Keratinocyte (primary cell): Measurements from ENCODE around the gene CSN1S1. TPM values are rescaled to one million over a fixed set of nuclear protein-coding genes. Genes with fewer than 3 reads are reported as not detected.

Source experiments
- DNase-seq: peaks from one replicate; pipeline ENCODE4 v3.0.0-alpha.2; 2011; ENCODE audit warnings: low read depth, missing footprints, low spot score
- FAIRE-seq: peaks from 2 replicates; lab custom pipeline; 2011; peaks lifted over from hg19 to GRCh38; lab: Jason Lieb, UNC
- H2AFZ ChIP-seq: 2 replicates; pipeline ENCODE4 v1.6.0; 2012; ENCODE audit warnings: low read length, control low read depth, inconsistent platforms; ENCODE audit not compliant: control insufficient read depth
- H3K27ac ChIP-seq: 2 replicates; pipeline ENCODE4 v1.5.1; 2011; ENCODE audit warnings: low read length; ENCODE audit not compliant: control insufficient read depth, insufficient read depth
- H3K27me3 ChIP-seq: 3 replicates; pipeline ENCODE4 v1.6.0; 2011; ENCODE audit warnings: low read length; ENCODE audit not compliant: control insufficient read depth, insufficient read depth; ENCODE audit errors: extremely low read depth
- H3K36me3 ChIP-seq, 2 experiments: 2 replicates in 1 of 2; 3 replicates in 1 of 2; pipeline ENCODE4 v1.5.1; 2011; ENCODE audit warnings: low read length in 2 of 2, mild to moderate bottlenecking in 1 of 2; ENCODE audit not compliant: control insufficient read depth in 2 of 2, insufficient read depth in 2 of 2; ENCODE audit errors: extremely low read depth in 1 of 2
- H3K4me1 ChIP-seq: 3 replicates; pipeline ENCODE4 v1.5.1; 2011; ENCODE audit warnings: low read length; ENCODE audit not compliant: control insufficient read depth, insufficient read depth; ENCODE audit errors: extremely low read depth
- H3K4me2 ChIP-seq: 3 replicates; pipeline ENCODE4 v1.6.0; 2011; ENCODE audit warnings: low read depth, low read length; ENCODE audit not compliant: control insufficient read depth, insufficient read depth; ENCODE audit errors: extremely low read depth
- H3K4me3 ChIP-seq, 3 experiments: fragments of 200-600 bp in 1 of 3; sonication (generic) in 1 of 3; 2 replicates in 2 of 3; 3 replicates in 1 of 3; pipeline ENCODE4 v1.5.1; 2011 to 2016; ENCODE audit warnings: low read length in 3 of 3, mild to moderate bottlenecking in 3 of 3, control low read depth in 2 of 3, inconsistent platforms in 1 of 3, low read depth in 1 of 3, mixed read lengths in 1 of 3, mixed run types in 1 of 3, moderate library complexity in 1 of 3; ENCODE audit not compliant: control insufficient read depth in 2 of 3, insufficient read depth in 2 of 3; ENCODE audit errors: extremely low read depth in 1 of 3
- H3K79me2 ChIP-seq: 2 replicates; pipeline ENCODE4 v1.6.0; 2012; ENCODE audit warnings: low read length; ENCODE audit not compliant: control insufficient read depth, insufficient read depth
- H3K9ac ChIP-seq: 3 replicates; pipeline ENCODE4 v1.6.0; 2011; ENCODE audit warnings: low read length; ENCODE audit not compliant: control insufficient read depth, insufficient read depth; ENCODE audit errors: extremely low read depth
- H3K9me1 ChIP-seq: 3 replicates; pipeline ENCODE4 v1.6.0; 2011; ENCODE audit warnings: low read length; ENCODE audit not compliant: control insufficient read depth, insufficient read depth; ENCODE audit errors: extremely low read depth
- H3K9me3 ChIP-seq: 2 replicates; pipeline ENCODE4 v1.5.1; 2012; ENCODE audit warnings: low read depth, low read length; ENCODE audit not compliant: control insufficient read depth
- H4K20me1 ChIP-seq: 3 replicates; pipeline ENCODE4 v1.6.0; 2011; ENCODE audit warnings: low read length; ENCODE audit not compliant: control insufficient read depth, insufficient read depth; ENCODE audit errors: extremely low read depth
- EZH2 ChIP-seq: IDR thresholded peaks from one replicate; pipeline ENCODE4 v1.6.1; 2012; ENCODE audit warnings: inconsistent platforms, mild to moderate bottlenecking, low read length, moderate library complexity
- dilution Hi-C: fragments of 300-500 bp; cut with MboI; formaldehyde crosslinking; loops from one replicate; pipeline ENCODE4 v1.7.0; 2020; ENCODE audit warnings: low sequenced_read_pairs; ENCODE audit not compliant: extremely low pct_ligation_motif_present
- polyA plus RNA-seq, 5 experiments: library from polyadenylated mRNA; depleted of rRNA in 3 of 5; stranded (reverse) in 3 of 5; stranded (forward) in 1 of 5; unstranded in 1 of 5; fragments of >200 nt; gene quantifications; 1 replicate in 1 of 5; 2 replicates in 3 of 5; 3 replicates in 1 of 5; pipeline versions ENCODE4 v1.2.1 to v1.2.3, GENCODE V29; 2011 to 2012; ENCODE audit warnings: missing spikeins in 2 of 5, low read depth in 1 of 5, low replicate concordance in 1 of 5
- TF ChIP-seq, protein P1 (sequence below), 3 experiments: IDR thresholded peaks in 1 of 3; conservative IDR thresholded peaks in 1 of 3; optimal IDR thresholded peaks in 1 of 3; 2 replicates in 2 of 3; 3 replicates in 1 of 3; pipeline versions ENCODE3 to v1.5.1; 2011; ENCODE audit warnings: low read length in 3 of 3, mild to moderate bottlenecking in 3 of 3, moderate library complexity in 2 of 3, control low read depth in 1 of 3, inconsistent platforms in 1 of 3; ENCODE audit not compliant: insufficient read depth in 2 of 3; ENCODE audit errors: extremely low read depth in 1 of 3

The CSN1S1 gene
- polyA plus RNA-seq, 1 donor (not counting 4 experiments of a cell fraction or from before 2014, with no cell fraction given) = not detected

DNA sequence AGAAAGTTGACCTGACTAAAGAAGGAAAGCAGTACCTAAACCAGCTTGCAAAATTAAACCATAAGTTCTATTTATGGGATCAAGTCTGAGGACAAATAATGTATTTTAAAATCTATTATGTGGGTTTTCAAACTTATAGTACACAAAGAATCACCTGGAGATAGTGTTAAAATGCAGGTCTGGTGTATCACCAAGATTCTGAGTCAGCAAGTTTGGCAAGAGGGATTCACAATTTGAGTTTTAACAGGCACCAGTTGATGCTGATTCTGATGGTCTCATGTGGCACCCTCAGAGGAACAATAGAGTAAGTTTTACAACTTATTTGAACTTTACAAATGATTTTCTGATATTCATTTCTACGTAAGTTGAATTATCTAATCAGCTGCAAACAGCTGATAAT lies 55.8 kb downstream of the CSN1S1 start:
- no peak overlapping the region for H2AFZ ChIP-seq
- no peak for FAIRE-seq
- no peaks in the 10 kb centered on the region for H3K79me2 ChIP-seq
- H3K9ac ChIP-seq = no peak overlapping the region
- H3K27ac ChIP-seq = no peak overlapping the region
- dilution Hi-C loops = no loop called here
- no peaks in the 10 kb centered on the region for H3K4me1 ChIP-seq
- H3K9me3 ChIP-seq = no peaks in the 10 kb centered on the region
- TF ChIP-seq, protein P1, sequence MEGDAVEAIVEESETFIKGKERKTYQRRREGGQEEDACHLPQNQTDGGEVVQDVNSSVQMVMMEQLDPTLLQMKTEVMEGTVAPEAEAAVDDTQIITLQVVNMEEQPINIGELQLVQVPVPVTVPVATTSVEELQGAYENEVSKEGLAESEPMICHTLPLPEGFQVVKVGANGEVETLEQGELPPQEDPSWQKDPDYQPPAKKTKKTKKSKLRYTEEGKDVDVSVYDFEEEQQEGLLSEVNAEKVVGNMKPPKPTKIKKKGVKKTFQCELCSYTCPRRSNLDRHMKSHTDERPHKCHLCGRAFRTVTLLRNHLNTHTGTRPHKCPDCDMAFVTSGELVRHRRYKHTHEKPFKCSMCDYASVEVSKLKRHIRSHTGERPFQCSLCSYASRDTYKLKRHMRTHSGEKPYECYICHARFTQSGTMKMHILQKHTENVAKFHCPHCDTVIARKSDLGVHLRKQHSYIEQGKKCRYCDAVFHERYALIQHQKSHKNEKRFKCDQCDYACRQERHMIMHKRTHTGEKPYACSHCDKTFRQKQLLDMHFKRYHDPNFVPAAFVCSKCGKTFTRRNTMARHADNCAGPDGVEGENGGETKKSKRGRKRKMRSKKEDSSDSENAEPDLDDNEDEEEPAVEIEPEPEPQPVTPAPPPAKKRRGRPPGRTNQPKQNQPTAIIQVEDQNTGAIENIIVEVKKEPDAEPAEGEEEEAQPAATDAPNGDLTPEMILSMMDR (optimal IDR thresholded peaks at IDR 0.05 in 1 of 3, IDR thresholded peaks at IDR 0.05 in 1 of 3, conservative IDR thresholded peaks at IDR 0.05 in 1 of 3; ENCODE audit: extremely low read depth in 1 of 3, insufficient read depth in 2 of 3, low read length in 3 of 3) = no peak
- no peak for TF ChIP-seq EZH2
- no peak overlapping the region for H3K4me2 ChIP-seq
- H3K4me3 ChIP-seq = no peak overlapping the region
- DNase-seq = no peak
- H4K20me1 ChIP-seq = no peaks in the 10 kb centered on the region
- H3K27me3 ChIP-seq = no peaks in the 10 kb centered on the region
- H3K9me1 ChIP-seq = no peaks in the 10 kb centered on the region
- H3K36me3 ChIP-seq = no peaks in the 10 kb centered on the region

DNA sequence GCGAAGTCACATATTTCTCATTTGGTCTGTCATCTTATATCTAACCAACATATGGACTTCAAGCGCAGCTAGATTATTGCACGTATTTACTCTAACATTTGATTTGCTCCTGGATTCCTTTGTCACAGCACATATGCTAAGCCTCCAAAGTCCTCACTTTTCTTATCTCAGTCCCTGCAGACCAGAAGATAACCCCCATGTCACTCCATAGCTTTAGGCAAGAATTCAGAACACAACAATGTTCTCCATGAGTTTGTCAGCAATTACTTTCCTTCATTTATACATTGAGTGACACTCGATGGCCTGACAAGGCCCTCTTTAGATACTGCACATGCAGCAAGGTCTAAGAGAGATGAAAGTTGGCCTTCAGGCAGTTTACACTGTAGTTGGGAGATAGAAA lies 60.1 kb downstream of the CSN1S1 start:
- no peak overlapping the region for H3K4me2 ChIP-seq
- H3K79me2 ChIP-seq = no peaks in the 10 kb centered on the region
- dilution Hi-C loops = no loop called here
- H3K4me1 ChIP-seq = no peaks in the 10 kb centered on the region
- H2AFZ ChIP-seq = no peak overlapping the region
- H4K20me1 ChIP-seq = no peaks in the 10 kb centered on the region
- no peaks in the 10 kb centered on the region for H3K9me1 ChIP-seq
- TF ChIP-seq, protein P1 (optimal IDR thresholded peaks at IDR 0.05 in 1 of 3, IDR thresholded peaks at IDR 0.05 in 1 of 3, conservative IDR thresholded peaks at IDR 0.05 in 1 of 3; ENCODE audit: extremely low read depth in 1 of 3, insufficient read depth in 2 of 3, low read length in 3 of 3) = no peak
- TF ChIP-seq EZH2 = no peak
- H3K27me3 ChIP-seq = no peaks in the 10 kb centered on the region
- H3K9ac ChIP-seq = no peak overlapping the region
- no peaks in the 10 kb centered on the region for H3K9me3 ChIP-seq
- no peaks in the 10 kb centered on the region for H3K36me3 ChIP-seq
- H3K4me3 ChIP-seq = no peak overlapping the region
- DNase-seq (no peak), FAIRE-seq (no peak)
- no peak overlapping the region for H3K27ac ChIP-seq
